ENCODE data around the gene TICRR.

GRCh38 chr15:89623165-89623564 lies 47.9 kb downstream of the TICRR start:
- TF ChIP-seq, protein P1, sequence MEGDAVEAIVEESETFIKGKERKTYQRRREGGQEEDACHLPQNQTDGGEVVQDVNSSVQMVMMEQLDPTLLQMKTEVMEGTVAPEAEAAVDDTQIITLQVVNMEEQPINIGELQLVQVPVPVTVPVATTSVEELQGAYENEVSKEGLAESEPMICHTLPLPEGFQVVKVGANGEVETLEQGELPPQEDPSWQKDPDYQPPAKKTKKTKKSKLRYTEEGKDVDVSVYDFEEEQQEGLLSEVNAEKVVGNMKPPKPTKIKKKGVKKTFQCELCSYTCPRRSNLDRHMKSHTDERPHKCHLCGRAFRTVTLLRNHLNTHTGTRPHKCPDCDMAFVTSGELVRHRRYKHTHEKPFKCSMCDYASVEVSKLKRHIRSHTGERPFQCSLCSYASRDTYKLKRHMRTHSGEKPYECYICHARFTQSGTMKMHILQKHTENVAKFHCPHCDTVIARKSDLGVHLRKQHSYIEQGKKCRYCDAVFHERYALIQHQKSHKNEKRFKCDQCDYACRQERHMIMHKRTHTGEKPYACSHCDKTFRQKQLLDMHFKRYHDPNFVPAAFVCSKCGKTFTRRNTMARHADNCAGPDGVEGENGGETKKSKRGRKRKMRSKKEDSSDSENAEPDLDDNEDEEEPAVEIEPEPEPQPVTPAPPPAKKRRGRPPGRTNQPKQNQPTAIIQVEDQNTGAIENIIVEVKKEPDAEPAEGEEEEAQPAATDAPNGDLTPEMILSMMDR (IDR thresholded peaks at IDR 0.05 in 4 of 5, conservative IDR thresholded peaks at IDR 0.05 in 1 of 5): no peak
- no peak for TF ChIP-seq POLR2A (IDR thresholded peaks at IDR 0.05)
